ENCODE results near the gene KANK3. TPM values are rescaled to one million over a fixed set of nuclear protein-coding genes. Genes with fewer than 3 reads are reported as not detected.

Gene KANK3
- total RNA-seq, 2 experiments from 2014 or later: 0.11 to 0.22 TPM

GRCh38 chr19:8366121-8366581 lies 23.1 kb upstream of the KANK3 start:
- no peaks in the 10 kb centered on the region for H3K36me3 ChIP-seq (ENCODE audit: insufficient read depth, low read length)
- H3K9me3 ChIP-seq (ENCODE audit: low read length): no peaks in the 10 kb centered on the region
- BruUV-seq (replicated peaks): no TSS peak
- no peaks in the 10 kb centered on the region for H3K79me2 ChIP-seq (ENCODE audit: insufficient read depth, low read depth, low read length)
- ChIA-PET POLR2A (no interaction called here), CTCF (ENCODE audit: unreplicated experiment) (no interaction called here)
- H2AFZ ChIP-seq (ENCODE audit: low read length): no peak overlapping the region
- no peak overlapping the region for H3K4me3 ChIP-seq (ENCODE audit: low read depth, low read length, poor library complexity, severe bottlenecking)
- TF ChIP-seq CTCF (conservative IDR thresholded peaks at IDR 0.05; ENCODE audit: low read length): no peak
- TF ChIP-seq EZH2phosphoT487 (IDR thresholded peaks at IDR 0.05; ENCODE audit: borderline replicate concordance, low read depth, low read length): no peak
- no peak for DNase-seq (ENCODE audit: low spot score)
- H3K27ac ChIP-seq (ENCODE audit: low read depth, low read length, poor library complexity, severe bottlenecking): no peak overlapping the region
- H3K4me1 ChIP-seq (ENCODE audit: insufficient read depth, low read length, poor library complexity, severe bottlenecking): no peaks in the 10 kb centered on the region
- intact Hi-C loops (cut with micrococcal nuclease; ENCODE audit: unreplicated experiment): no loop called here
- H3K9me2 ChIP-seq (ENCODE audit: insufficient read depth, low read length): no peaks in the 10 kb centered on the region
- H4K20me1 ChIP-seq (ENCODE audit: insufficient read depth, low read length): no peaks in the 10 kb centered on the region
- no peak overlapping the region for H3K4me2 ChIP-seq (ENCODE audit: low read length)

GRCh38 chr19:8363803-8364771 lies 21.0 kb upstream of the KANK3 start, which contains the start of gene ANGPTL4:
Gene ANGPTL4 (plus strand): TSS chr19:8364155. CDS start chr19:8364322, 167 bp downstream.
- H3K79me2 ChIP-seq (ENCODE audit: insufficient read depth, low read depth, low read length): no peaks in the 10 kb centered on the region
- no peak for DNase-seq (ENCODE audit: low spot score)
- H3K9me3 ChIP-seq (ENCODE audit: low read length): no peaks in the 10 kb centered on the region
- no peaks in the 10 kb centered on the region for H3K9me2 ChIP-seq (ENCODE audit: insufficient read depth, low read length)
- POLR2A ChIA-PET: no interaction called here
- H3K4me3 ChIP-seq (ENCODE audit: low read depth, low read length, poor library complexity, severe bottlenecking): no peak within 1 kb of the TSS
- BruUV-seq (replicated peaks): no TSS peak
- H3K36me3 ChIP-seq (ENCODE audit: insufficient read depth, low read length): no peaks in the 10 kb centered on the region
- H4K20me1 ChIP-seq (ENCODE audit: insufficient read depth, low read length): no peaks in the 10 kb centered on the region
- H3K4me2 ChIP-seq (ENCODE audit: low read length): no peak within 1 kb of the TSS
- CTCF ChIA-PET (ENCODE audit: unreplicated experiment): no interaction called here
- no peak within 1 kb of the TSS for H2AFZ ChIP-seq (ENCODE audit: low read length)
- H3K4me1 ChIP-seq (ENCODE audit: insufficient read depth, low read length, poor library complexity, severe bottlenecking): no peaks in the 10 kb centered on the region
- H3K27ac ChIP-seq (ENCODE audit: low read depth, low read length, poor library complexity, severe bottlenecking): no peak within 1 kb of the TSS
- no peak for TF ChIP-seq EZH2phosphoT487 (IDR thresholded peaks at IDR 0.05; ENCODE audit: borderline replicate concordance, low read depth, low read length)
- no peak for TF ChIP-seq CTCF (conservative IDR thresholded peaks at IDR 0.05; ENCODE audit: low read length)
- intact Hi-C loops (cut with micrococcal nuclease; ENCODE audit: unreplicated experiment): no loop called here
